HL-60 (cell line): ENCODE measurements around the gene AOC3.
"Not testable (repeated sequence)": the region's sequence is repeated elsewhere in the genome, so short reads cannot be mapped to it uniquely, and the experiment has no call there.

Source experiments
- DNase-seq, 2 experiments: peaks; one replicate each; pipeline ENCODE4 v3.0.0-alpha.2; 2010 to 2020; ENCODE audit warnings: low read depth in 1 of 2, low spot score in 1 of 2
- H3K27ac ChIP-seq: fragments of 250-450 bp; sonication (Bioruptor Pico); replicated peaks from 2 replicates; pipeline ENCODE4 v1.5.1; 2020; ENCODE audit warnings: mild to moderate bottlenecking, moderate library complexity
- H3K27me3 ChIP-seq: fragments of 250-450 bp; sonication (Bioruptor Pico); 2 replicates; pipeline ENCODE4 v1.5.1; 2021; ENCODE audit warnings: mild to moderate bottlenecking, moderate library complexity; ENCODE audit not compliant: insufficient read depth, poor library complexity, severe bottlenecking
- H3K4me3 ChIP-seq: replicated peaks from 2 replicates; pipeline ENCODE4 v1.5.1; 2011; ENCODE audit warnings: mild to moderate bottlenecking, control low read depth, low read length; ENCODE audit not compliant: insufficient read depth
- CTCF ChIP-seq: IDR thresholded peaks from one replicate; pipeline ENCODE4 v1.5.1; 2011; ENCODE audit warnings: low read length, control low read depth, inconsistent platforms; ENCODE audit not compliant: insufficient read depth
- GABPA ChIP-seq: IDR thresholded peaks from 2 replicates; pipeline ENCODE4 v1.6.1; 2012; ENCODE audit warnings: low read depth
- POLR2AphosphoS5 ChIP-seq: IDR thresholded peaks from 2 replicates; pipeline ENCODE4 v1.6.1; 2012; ENCODE audit warnings: low read depth
- REST ChIP-seq: IDR thresholded peaks from 2 replicates; pipeline ENCODE4 v1.6.1; 2012; ENCODE audit warnings: low read depth; ENCODE audit not compliant: insufficient replicate concordance
- SPI1 ChIP-seq: IDR thresholded peaks from 2 replicates; pipeline ENCODE4 v1.6.1; 2012; ENCODE audit warnings: low read depth, mild to moderate bottlenecking, borderline replicate concordance

The AOC3 gene

GRCh38 chr17:42848093-42848492 lies 2.9 kb upstream of the AOC3 start:
- H3K27ac ChIP-seq: no peak overlapping the region
- no peak overlapping the region for H3K4me3 ChIP-seq
- no peaks in the 10 kb centered on the region for H3K27me3 ChIP-seq
- DNase-seq: no peak
- no peak for TF ChIP-seq REST
- TF ChIP-seq GABPA: no peak
- no peak for TF ChIP-seq POLR2AphosphoS5
- TF ChIP-seq CTCF: no peak
- no peak for TF ChIP-seq SPI1

GRCh38 chr17:42849031-42849430 lies 2.0 kb upstream of the AOC3 start:
- no peak for DNase-seq
- Histone ChIP-seq H3K27me3 (no peaks in the 10 kb centered on the region), H3K27ac (no peak overlapping the region), H3K4me3 (no peak overlapping the region)
- no peak for TF ChIP-seq REST
- TF ChIP-seq POLR2AphosphoS5: no peak
- TF ChIP-seq CTCF: no peak
- no peak for TF ChIP-seq GABPA
- TF ChIP-seq SPI1: no peak

GRCh38 chr17:42849451-42850181 lies 1.4 kb upstream of the AOC3 start:
- Histone ChIP-seq H3K27ac (no peak overlapping the region), H3K27me3 (no peaks in the 10 kb centered on the region), H3K4me3 (no peak overlapping the region)
- DNase-seq: no peak
- TF ChIP-seq CTCF (no peak), GABPA (no peak), POLR2AphosphoS5 (no peak), SPI1 (no peak), REST (no peak)

- not testable (repeated sequence) for DNase-seq, H3K4me3 ChIP-seq, H3K27ac ChIP-seq, H3K27me3 ChIP-seq
Measured at GRCh38 chr17:42851371-42852240, 607 bp downstream of the AOC3 start.
